GM15510 (cell line): ENCODE results near the gene ABI2.

Experiments used
- POLR2A ChIP-seq: IDR thresholded peaks from 3 replicates; pipeline ENCODE4 v1.6.1; 2011; ENCODE audit warnings: borderline replicate concordance; ENCODE audit not compliant: insufficient read length; ENCODE audit errors: extremely low read depth

The ABI2 gene

DNA sequence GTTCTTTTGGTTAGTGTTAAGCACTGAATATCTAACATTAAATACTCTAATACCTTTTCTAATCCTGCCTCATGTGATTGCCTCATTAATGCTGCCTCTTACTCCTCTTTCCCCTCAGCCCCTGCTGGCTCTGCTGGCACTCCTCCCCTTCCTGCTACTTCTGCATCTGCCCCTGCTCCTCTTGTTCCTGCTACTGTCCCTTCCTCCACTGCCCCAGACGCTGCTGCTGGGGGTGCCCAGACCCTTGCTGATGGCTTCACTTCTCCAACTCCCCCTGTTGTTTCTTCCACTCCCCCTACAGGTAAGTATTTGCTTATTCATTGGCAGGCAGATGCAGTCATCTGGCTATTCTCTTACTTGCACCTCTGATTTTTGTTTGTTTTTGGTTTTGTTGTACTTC, 68.5 kb downstream of the ABI2 start:
- no peak for TF ChIP-seq POLR2A

GRCh38 chr2:203399031-203399430, 70.8 kb downstream of the ABI2 start:
- no peak for TF ChIP-seq POLR2A

DNA sequence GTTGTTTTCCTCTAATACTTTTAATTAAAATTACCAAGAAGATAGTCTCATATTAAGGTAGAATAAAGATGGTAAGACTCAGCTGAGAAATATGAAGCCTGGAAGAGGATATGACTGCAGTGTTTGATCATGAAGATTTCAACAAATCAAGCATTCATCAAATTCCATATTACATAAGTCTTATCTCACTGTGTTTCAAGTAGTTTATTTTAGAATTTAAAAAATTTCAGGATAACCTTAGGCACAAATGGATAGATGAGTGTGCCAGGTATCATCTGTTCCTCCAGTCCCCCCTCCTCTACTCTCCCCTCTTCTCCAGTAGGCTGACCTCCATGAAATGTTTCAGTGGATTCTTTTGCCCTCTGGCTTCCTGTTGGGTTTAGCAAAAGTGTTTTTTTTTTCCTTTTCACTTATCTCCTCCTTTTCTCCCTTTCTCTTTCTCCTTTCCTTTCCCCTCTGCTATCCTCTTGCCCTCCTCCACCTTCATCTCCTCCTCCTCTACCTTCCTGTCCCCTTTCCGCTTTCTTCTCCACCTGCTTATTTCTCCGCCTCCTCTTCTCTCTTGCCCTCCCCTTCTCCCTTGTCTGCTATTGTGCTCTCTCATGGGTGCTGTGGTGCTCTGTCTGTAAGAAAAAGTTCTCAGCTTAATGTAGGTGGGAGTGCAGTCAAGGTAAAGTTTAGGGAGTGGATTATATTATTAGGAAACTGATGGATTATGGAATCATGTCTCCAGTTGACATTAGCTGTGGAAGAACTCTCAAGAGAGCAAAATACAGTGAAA, 72.8 kb downstream of the ABI2 start:
- no peak for TF ChIP-seq POLR2A

DNA sequence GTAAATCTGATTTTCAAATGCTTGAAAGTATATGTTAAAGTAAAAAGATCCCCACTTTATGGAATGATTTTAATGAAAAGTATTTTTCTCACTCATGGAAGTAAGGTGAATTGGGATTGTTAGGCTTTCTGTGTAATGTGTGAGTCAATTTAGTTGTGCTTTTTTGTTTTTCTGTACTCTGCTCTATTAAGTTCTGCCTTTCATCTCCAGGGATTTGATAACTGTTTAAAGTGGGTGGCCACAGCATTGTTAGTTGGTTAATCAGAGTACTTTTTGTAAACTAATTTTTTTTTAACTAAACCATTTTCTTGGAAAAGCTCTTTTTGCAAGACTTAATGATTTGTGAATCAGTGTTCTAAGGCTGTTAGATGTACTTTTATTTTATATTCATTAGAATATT, 76.8 kb downstream of the ABI2 start:
- TF ChIP-seq POLR2A: no peak

GRCh38 chr2:203407496-203407895, 79.3 kb downstream of the ABI2 start:
- no peak for TF ChIP-seq POLR2A

DNA sequence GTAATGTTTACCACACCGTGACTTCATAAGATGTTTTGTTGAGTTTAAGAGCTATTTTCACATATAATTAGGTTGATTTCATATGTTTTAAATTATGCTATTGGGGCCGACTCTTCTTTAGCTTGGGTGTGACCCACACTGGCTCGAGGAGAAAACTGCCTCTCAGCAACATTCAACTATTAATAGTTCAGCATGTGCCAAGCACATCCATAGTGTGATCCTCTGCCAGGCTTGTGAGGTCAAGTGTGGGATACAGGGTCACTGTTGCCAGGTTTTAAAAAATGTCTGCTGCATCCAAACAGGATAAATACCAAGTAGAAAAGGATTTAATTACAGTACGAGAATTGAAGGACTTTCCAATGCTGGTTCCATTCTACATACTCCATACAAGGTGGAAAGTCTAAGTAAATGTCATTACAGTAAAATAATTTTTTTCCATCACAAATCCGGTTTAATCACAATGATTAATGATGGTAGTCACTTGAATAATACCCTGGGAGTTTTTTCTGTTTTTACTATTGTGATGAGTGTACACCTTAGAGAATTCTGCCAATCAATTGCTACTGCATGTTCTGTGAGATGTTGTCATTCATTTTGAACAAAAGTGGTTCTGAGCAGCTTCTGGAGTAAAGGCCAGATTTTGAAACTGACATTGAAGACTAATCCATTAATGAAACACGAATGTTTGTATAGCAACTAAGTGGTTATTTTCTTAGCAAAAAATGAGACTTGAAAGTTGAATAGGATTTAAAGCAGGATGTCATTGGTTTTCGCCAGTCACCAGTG, 84.5 kb downstream of the ABI2 start:
- no peak for TF ChIP-seq POLR2A

GRCh38 chr2:203413796-203414195, 85.6 kb downstream of the ABI2 start:
- TF ChIP-seq POLR2A: no peak

GRCh38 chr2:203418271-203418670, 90.1 kb downstream of the ABI2 start:
- TF ChIP-seq POLR2A: no peak

DNA sequence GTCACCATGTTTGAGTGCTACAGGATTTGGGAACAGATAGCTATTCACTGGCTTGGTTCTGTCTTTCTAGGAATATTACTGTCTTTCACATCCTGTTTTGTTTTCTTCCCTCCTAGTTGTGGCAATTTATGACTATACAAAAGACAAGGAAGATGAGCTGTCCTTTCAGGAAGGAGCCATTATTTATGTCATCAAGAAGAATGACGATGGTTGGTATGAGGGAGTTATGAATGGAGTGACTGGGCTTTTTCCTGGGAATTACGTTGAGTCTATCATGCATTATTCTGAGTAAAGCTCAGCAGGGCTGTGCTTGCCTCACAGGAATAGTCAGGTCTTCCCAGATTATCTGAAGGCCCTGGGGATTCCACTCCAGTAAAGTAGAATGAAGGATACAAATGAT, 98.9 kb downstream of the ABI2 start:
- TF ChIP-seq POLR2A: no peak

GRCh38 chr2:203431391-203432185, 103.4 kb downstream of the ABI2 start:
- no peak for TF ChIP-seq POLR2A

DNA sequence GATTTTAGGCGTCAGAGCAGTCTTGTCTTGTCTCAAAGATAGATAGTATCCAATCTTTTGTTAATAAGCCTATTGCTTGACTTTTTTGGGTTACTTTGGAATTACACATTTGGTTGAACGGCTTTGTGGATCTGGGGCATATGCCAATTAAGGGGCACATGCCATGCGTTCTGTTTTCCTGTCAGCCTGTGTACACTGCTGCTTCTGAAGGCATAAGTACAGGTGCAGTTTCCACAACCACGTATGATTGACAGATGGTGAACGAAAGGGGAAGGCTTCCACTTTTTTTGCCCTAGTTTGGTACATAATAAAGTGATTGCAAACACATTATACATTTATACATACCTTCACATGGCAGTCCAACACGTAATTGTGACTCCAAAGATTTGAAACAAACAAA, 104.6 kb downstream of the ABI2 start:
- no peak for TF ChIP-seq POLR2A

DNA sequence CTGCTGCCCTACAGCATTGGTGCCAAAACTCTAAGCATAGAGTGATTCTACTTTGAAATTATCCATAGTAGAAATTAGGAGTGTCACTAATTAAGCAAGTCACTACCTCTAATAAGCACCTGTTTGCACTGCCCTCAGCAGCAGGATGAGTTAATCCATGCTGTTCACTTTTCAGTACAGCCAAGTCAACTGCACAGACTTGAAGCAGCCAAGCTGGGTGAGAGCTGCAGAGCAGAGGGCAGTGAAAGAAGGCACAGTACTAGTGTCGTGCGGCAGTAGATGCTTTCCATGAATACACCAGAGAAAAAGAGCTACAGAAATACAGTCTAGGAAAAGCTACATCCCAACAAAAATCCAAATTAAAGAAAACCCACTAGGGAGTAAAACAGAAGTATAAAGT, 108.3 kb downstream of the ABI2 start:
- no peak for TF ChIP-seq POLR2A

DNA sequence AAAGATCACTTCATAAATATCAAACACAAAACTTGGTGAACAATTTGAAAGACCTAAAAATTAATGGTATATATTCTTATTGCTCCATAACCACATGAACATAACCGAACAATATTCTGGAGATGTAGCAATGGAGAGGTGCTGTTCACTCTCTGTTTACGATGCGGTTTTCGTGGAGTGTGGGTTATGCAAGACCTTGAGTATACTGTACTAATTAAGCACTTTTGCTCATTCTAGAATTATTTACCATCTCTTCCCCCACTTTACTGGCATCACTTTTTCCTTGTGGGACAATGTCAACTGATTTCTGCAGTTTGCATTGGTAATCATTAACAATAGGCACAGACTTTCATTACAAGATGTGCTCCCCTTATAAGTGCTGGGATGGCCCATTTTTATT, 109.3 kb downstream of the ABI2 start:
- TF ChIP-seq POLR2A: no peak

GRCh38 chr2:203438528-203438927, 110.3 kb downstream of the ABI2 start:
- TF ChIP-seq POLR2A: no peak

DNA sequence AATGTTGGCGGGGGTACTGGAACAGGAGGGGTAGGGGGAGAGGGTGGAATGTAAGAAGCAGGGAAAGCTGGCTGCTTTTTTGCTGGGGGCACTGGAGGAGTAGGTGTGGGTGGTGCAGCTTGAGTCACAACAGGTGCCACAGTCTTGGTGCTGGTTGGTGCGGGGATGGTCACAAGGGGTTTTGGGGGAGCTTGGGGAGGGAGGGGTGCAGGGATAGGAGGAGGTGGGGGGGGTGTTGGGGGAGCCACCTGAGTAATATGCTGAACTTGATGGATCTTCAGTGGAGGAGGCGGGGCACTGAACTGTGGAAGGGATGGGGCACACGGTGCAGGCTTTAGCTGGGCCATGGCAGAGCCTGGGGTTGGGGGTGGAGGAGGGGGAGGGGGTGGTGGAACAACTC, 112.5 kb downstream of the ABI2 start:
- no peak for TF ChIP-seq POLR2A

GRCh38 chr2:203441463-203441862, 113.3 kb downstream of the ABI2 start:
- TF ChIP-seq POLR2A: no peak

DNA sequence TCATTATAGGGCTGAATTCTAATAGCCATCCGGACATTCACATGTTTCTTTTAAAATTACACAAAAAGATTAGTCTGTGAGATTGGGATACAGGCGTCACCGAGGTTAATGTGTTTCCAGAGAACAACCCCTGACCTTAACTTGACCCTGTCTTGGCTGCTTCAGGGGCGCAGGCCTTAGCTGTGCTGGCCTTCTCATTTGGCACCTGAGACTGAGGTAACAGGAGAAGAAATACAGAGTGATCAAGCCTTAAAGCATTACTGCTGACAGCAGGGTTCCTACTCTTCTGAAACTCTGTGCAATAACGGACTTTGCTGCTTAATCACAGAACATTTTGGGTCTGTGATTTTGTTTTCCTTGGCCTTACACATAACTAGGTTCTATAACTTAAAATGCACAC, 114.3 kb downstream of the ABI2 start:
- no peak for TF ChIP-seq POLR2A
